GM18498 (cell line): ENCODE data around the gene TACO1.

Source experiments
- ATAC-seq: cut with Tn5 transposase; IDR thresholded peaks from one replicate; pipeline ENCODE4 v1.9.1; 2021; ENCODE audit warnings: mild to moderate bottlenecking, moderate library complexity; ENCODE audit not compliant: unreplicated experiment

Gene TACO1

GRCh38 chr17:63600569-63601438 is at the start of gene TACO1:
Gene TACO1, plus strand, starts transcription at chr17:63600895. Its CDS starts 189 bp downstream, at chr17:63601084.
- ATAC-seq: peak; percentile 93

DNA sequence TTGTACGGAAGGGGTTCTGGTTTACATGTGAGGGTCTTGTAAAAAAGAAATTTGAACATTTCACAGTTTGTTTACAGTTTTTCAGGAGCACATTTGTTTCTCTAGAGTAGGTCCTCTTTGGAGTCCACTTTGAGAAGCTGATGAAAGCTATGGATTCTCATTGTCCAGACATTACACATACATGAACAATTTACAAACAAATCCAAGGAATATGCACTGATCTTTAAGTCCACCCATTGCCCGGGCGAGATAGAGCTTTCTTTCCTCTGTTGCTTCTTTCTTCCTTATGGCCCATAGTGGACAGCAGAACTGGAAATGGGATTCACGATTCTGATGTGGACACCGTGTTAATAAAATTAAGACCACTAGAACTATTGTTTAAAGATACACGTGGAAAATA is 48.5 kb upstream of the TACO1 start:
- no peak for ATAC-seq

DNA sequence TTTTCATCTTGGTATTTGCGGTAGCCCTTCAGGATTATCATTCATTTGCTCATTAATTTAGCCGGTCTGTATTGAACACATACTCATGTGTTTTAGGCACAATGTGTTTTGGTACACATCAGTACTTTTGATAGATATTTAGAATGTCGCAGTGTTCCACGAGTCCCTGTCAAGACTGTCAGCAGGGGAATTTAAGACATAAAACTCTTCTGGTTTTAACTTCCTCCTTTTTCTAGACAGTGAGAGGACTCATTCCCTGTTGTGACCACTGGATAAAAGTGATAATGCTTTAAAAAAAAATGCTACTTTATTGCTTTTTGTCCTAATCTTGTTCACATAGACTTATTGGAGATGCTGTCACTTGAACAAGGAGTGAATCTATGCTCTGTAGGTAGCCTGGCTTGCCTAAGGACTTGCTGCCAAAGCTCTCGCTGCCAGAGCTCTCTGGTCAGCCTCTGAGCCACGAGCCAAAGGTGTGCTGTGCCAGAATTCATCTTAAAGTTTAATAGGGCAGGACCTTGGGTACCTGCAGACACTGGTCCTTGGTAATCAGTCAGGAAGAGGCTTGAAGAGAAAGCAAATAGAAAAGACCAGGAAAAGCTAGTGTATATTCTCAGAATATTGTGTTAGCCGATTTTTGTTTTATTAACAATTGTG is 45.1 kb upstream of the TACO1 start:
- no peak for ATAC-seq

GRCh38 chr17:63557416-63557815 is 43.3 kb upstream of the TACO1 start:
- ATAC-seq: no peak

DNA sequence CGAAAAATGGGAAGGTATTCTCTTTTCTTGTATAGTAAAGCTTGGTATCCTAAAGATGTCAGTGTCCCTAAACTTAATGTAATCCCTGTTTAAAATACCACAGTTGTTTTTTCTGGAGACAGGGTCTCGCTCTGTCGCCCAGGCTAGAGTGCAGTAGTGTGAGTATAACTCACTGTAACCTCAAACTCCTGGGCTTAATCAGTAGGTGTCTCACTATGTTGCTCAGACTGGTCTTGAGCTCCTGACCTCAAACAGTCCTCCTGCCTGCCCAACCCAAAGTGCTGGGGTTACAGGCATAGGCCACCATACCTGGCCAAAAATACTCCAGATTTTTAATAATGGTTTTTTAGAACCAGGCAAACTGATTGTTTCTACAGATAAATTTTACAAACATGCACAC is 42.3 kb upstream of the TACO1 start:
- no peak for ATAC-seq

- ATAC-seq: no peak
These were observed 38.9 kb upstream of the TACO1 start for GRCh38 chr17:63561819-63562218.

DNA sequence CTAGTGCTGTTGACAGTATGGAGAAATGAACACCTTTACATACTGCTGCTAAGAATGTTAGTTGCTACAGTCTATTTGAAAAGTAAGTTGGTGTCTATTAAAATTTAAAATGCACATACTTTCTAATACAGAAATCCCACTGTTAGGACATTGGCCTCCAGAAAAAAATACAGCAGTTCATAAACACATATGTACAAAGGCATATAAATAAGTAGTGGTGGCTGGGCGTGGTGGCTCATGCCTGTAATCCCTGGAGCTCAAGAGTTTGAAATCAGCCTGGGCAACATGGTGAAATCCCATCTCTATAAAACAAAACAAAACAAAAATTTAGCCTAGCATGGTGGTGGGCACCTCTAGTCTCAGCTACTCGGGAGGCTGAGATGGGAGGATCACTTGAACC is 37.4 kb upstream of the TACO1 start:
- no peak for ATAC-seq

- ATAC-seq: no peak
These were observed 36.1 kb upstream of the TACO1 start for GRCh38 chr17:63564562-63564961.

DNA sequence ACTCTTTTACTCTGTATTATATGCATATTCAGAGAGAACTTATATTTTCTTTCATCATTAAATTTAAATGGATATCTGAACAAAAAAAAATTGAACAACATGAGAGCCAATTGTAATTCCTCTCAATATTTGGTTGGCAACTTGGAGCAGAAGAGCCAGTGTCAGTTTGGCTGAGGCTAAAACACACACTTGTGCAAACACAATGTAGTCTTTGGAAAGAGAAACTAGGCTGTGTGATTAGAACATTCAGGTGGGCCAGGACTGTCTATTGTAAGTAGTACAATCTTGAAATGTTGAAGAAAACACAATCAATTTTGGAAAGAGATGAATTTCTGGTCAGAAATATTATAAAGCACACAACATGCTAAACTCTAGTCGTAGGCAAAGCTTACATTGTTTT is 33.5 kb upstream of the TACO1 start:
- no peak for ATAC-seq

GRCh38 chr17:63568563-63568962 is 32.1 kb upstream of the TACO1 start:
- ATAC-seq: no peak

DNA sequence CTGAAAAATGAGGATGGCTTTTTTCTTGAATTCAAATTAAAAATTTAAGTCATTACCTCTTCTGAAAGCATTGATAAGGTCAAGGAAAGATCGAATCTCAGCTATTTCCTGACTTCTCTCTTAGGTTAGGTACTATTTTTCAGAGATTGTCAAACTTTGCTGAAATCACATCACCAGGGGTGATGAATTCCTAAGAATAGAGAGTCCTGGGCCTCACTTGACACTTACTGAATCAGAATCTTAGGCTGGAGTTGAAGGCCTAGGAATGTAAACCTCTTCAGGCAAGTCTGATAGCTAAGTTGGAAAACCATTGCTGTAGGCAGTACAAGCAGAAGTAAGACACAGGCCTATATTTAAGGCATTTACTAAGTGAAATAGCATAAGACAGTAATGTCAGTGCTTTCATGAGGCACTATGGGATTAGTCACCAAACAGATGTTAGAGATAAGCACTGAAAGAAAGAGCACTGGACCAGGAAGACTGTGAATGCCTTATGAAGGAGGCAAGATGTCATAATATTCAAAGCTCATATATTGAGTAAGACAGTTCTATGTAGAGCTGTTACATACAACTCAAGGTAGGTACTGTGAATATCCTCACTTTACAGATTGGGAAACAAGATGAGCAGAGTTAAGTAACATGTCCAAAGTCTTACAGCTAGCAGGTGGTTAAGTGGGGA is 28.9 kb upstream of the TACO1 start:
- ATAC-seq: no peak

DNA sequence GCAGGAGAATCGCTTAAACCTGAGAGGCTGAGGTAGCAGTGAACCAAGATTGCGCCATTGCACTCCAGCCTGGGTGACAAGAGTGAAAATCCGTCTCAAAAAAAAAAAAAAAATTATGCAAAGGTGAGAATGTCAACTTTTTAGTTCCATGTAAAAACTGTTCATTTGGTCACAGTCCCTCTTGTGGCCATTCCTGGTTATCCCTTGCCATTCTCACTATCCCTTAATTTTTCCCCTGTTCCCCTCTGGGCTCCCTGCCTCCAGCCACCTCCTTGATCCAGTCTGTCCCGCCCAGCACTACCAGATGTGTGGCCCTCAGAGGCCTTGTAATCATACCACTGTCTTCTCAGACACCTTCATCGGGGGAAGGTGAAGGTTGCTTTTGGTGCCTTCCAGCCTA is 27.1 kb upstream of the TACO1 start:
- no peak for ATAC-seq

DNA sequence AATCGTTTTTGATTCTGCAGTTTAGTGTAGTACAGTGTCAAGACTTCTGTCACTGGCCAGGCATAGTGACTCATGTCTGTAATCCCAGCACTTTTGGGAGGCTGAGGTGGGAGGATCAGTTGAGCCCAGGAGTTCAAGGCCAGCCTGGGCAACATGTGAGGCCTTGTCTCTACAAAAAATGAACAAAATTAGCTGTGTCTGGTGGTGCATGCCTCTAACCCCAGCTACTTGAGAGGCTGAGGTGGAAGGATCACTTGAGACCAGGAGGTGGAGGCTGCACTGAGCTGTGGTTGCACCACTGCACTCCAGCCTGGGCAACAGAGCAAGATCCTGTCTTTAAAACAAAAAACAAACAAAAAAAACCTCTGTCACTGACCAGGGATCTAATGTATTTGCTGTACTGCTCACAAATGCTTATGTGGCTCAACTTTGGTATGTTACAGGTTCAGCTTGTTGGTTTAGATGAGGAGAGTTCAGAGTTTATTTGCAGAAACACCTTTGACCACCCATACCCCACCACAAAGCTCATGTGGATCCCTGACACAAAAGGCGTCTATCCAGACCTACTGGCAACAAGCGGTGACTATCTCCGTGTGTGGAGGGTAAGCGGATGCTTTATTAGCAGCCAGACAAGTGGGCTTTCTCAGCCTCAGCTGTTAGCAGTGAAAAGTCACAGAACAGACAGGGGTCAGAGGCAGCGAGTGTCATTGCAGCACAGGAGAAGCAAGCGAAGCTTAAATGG is 22.5 kb upstream of the TACO1 start:
- no peak for ATAC-seq

GRCh38 chr17:63578769-63579111 is 22.0 kb upstream of the TACO1 start:
- no peak for ATAC-seq

DNA sequence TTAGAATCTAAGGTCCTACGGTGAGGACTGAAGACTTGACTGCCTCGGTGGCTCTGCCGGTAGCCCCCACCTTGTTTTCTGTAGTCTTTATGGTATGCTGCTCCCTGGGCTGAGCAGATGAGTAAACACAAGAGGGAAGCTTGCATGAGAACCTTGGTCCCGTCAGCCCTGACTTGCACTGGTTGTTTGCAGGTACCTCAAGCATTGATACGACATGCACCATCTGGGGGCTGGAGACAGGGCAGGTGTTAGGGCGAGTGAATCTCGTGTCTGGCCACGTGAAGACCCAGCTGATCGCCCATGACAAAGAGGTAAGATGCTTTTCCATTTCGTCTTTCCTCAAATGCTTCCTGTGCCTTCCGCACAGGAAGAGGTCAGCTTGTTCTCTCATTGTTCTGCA is 21.1 kb upstream of the TACO1 start:
- ATAC-seq: no peak

GRCh38 chr17:63587770-63588169 is 12.9 kb upstream of the TACO1 start:
- ATAC-seq: no peak

- ATAC-seq: no peak
These were observed 11.9 kb upstream of the TACO1 start for GRCh38 chr17:63588797-63589196.

- ATAC-seq: no peak
These were observed 11.0 kb upstream of the TACO1 start for GRCh38 chr17:63589646-63590045.

DNA sequence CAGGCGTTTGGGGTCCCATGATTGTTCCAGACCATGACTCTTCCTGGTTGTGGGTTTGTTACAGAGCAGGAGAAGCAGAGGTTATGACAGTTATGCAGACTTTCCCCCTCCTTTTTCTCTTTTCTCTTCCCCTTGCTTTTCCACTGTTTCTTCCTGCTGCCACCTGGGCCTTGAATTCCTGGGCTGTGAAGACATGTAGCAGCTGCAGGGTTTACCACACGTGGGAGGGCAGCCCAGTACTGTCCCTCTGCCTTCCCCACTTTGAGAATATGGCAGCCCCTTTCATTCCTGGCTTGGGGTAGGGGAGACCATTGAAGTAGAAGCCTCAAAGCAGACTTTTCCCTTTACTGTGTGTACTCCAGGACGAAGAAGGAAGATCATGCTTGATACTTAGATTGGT is 7.9 kb upstream of the TACO1 start:
- no peak for ATAC-seq

GRCh38 chr17:63595132-63595531 is 5.6 kb upstream of the TACO1 start:
- no peak for ATAC-seq

DNA sequence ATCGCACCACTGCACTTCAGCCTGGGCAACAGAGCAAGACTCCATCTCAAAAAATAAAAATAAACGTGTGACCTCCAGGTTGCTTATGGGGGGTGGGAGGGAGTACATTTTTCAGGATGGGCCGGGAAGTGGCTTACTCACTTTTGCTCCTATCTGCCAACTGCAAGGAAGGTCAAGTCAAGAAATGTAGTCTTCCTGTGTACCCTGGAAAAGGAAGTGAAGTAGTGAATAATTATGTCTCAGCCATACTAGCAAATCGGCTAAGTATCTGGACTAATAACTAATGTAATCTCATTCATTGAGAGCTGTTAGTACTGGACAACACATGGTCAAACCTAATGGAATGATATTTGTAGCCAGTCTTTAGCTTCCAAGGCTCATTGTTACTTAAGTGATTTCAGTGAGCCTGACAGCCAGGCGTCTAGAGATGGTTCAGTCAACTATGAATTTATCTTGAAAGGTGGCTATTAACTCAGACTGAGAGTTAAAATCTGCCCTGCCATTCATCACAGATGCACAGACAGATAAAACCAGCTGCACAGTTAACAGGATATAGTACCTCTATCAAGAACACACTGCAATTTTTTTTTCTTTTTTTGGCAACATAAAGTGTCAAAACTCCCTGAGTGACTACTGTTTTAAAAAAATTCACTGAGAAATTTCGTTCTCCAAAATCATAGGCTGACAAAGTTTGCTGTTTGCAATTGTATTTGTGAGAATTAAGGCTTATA is 3.7 kb upstream of the TACO1 start:
- no peak for ATAC-seq
